ENCODE results near the gene SH3D19. TPM values are rescaled to one million over a fixed set of nuclear protein-coding genes. Genes with fewer than 3 reads are reported as not detected.
A peak's percentile ranks its signal among the peaks of the same experiment; 100 is the strongest.

SH3D19 gene
- total and polyA plus RNA-seq, 2 of the 4 experiments (the other 2 are of a cell fraction) = 14.4 to 27.2 TPM

GRCh38 chr4:151169900-151170299, 155.5 kb downstream of the SH3D19 start:
- H3K79me1 ChIP-seq (ENCODE audit: low read depth in 1 of 2, low read length in 2 of 2) = no peaks in the 10 kb centered on the region
- H3K56ac ChIP-seq (ENCODE audit: extremely low read depth, insufficient read depth, low read length) = no peak overlapping the region
- H3K9ac ChIP-seq (ENCODE audit: low read depth, low read length) = no peak overlapping the region
- ChIA-PET CTCF (interaction anchor here (1.7 kb wide), 1 partner anchor 107 kb away, joined by 4 read pairs; the partner anchor contains the start of gene PRSS48), POLR2A (ENCODE audit: unreplicated experiment) (no interaction called here)
- H2BK15ac ChIP-seq (ENCODE audit: low read depth, low read length) = no peak overlapping the region
- no CpG with 5 or more reads among the region's 3 CpGs for WGBS, 2 experiments (ENCODE audit: extremely low coverage in 2 of 2, insufficient read length in 1 of 2)
- no peak overlapping the region for H2BK120ac ChIP-seq (ENCODE audit: low read depth, low read length)
- no peak overlapping the region for H2AK9ac ChIP-seq (replicated peaks; ENCODE audit: low read depth, low read length, poor library complexity)
- TF ChIP-seq ELK1 (IDR thresholded peaks at IDR 0.05; ENCODE audit: borderline replicate concordance, low read depth, low read length) (no peak), NFE2L2 (IDR thresholded peaks at IDR 0.05; ENCODE audit: low read depth, low read length) (no peak), MAZ (IDR thresholded peaks at IDR 0.05; ENCODE audit: borderline replicate concordance, low read depth, low read length) (no peak), CHD1 (IDR thresholded peaks at IDR 0.05; ENCODE audit: low read depth, low read length) (no peak), CTCF (conservative IDR thresholded peaks at IDR 0.05; ENCODE audit: low read depth, low read length) (no peak), CEBPB (IDR thresholded peaks at IDR 0.05; ENCODE audit: low read depth, low read length) (no peak), RFX5 (IDR thresholded peaks at IDR 0.05; ENCODE audit: low read depth, low read length) (no peak), POLR2A (IDR thresholded peaks at IDR 0.05; ENCODE audit: low read depth, low read length) (no peak), SMC3 (IDR thresholded peaks at IDR 0.05; ENCODE audit: low read depth, low read length) (no peak), MXI1 (IDR thresholded peaks at IDR 0.05; ENCODE audit: borderline replicate concordance, low read depth, low read length) (no peak), FOS (IDR thresholded peaks at IDR 0.05; ENCODE audit: low read depth, low read length) (no peak), MAFK (IDR thresholded peaks at IDR 0.05; ENCODE audit: low read depth, low read length) (no peak), USF2 (IDR thresholded peaks at IDR 0.05; ENCODE audit: low read depth, low read length) (no peak), BHLHE40 (IDR thresholded peaks at IDR 0.05; ENCODE audit: low read depth, low read length) (no peak), RCOR1 (IDR thresholded peaks at IDR 0.05; ENCODE audit: insufficient replicate concordance, low read length) (no peak), RAD21 (IDR thresholded peaks at IDR 0.05; ENCODE audit: low read length) (no peak)
- H4K20me1 ChIP-seq (ENCODE audit: insufficient read depth, low read length) = no peaks in the 10 kb centered on the region
- no peak overlapping the region for H2AK5ac ChIP-seq (ENCODE audit: low read depth, low read length)
- in situ Hi-C loops (cut with MboI; ENCODE audit: low sequenced_read_pairs) (no loop called here), dilution Hi-C loops (cut with HindIII; ENCODE audit: low sequenced_read_pairs, unreplicated experiment) (no loop called here), intact Hi-C loops (cut with micrococcal nuclease) (loop anchor here (2.0 to 10.0 kb wide), 3 partner anchors 57 to 155 kb away; partner anchors contain the start of genes PRSS48 and SH3D19)
- H3K23ac ChIP-seq (ENCODE audit: low read depth, low read length) = no peak overlapping the region
- H3K4me1 ChIP-seq (ENCODE audit: control insufficient read depth, insufficient read depth, low read length) = peaks cover 14% of the 10 kb centered on the region
- peak overlapping the region; percentile 5; the same call in 1 of the 2 replicates for H3K4me2 ChIP-seq (ENCODE audit: low read depth, low read length)
- no peak overlapping the region for H4K8ac ChIP-seq (ENCODE audit: low read depth in 2 of 2, low read length in 2 of 2)
- H3K27ac ChIP-seq (ENCODE audit: insufficient read depth, low read length) = no peak overlapping the region; the same call in 1 of the 2 replicates
- peaks cover 2% of the 10 kb centered on the region; the same call in 1 of the 2 replicates for H3K9me1 ChIP-seq (ENCODE audit: insufficient read depth, low read length)
- peaks cover 5% of the 10 kb centered on the region; the same call in 1 of the 2 replicates for H3K36me3 ChIP-seq (ENCODE audit: control insufficient read depth, insufficient read depth, low read length)
- no peaks in the 10 kb centered on the region for H3K9me3 ChIP-seq (ENCODE audit: control insufficient read depth, insufficient read depth, low read length)
- no peak overlapping the region for H3K14ac ChIP-seq (replicated peaks; ENCODE audit: low read depth, low read length)
- H4K5ac ChIP-seq (ENCODE audit: low read depth, low read length) = no peak overlapping the region
- H2BK5ac ChIP-seq (ENCODE audit: low read depth, low read length, poor library complexity, severe bottlenecking) = peak overlapping the region; percentile 59
- DNase-seq (peak; percentile 74), ATAC-seq (ENCODE audit: low read depth) (no peak)
- no peak overlapping the region for H3K4me3 ChIP-seq (ENCODE audit: insufficient read depth, low read depth, low read length)
- no peak overlapping the region for H2AFZ ChIP-seq (replicated peaks; ENCODE audit: low read length, poor library complexity)
- H2BK20ac ChIP-seq (ENCODE audit: low read depth, low read length) = no peak overlapping the region
- H4K91ac ChIP-seq (ENCODE audit: insufficient read depth, low read depth, low read length) = no peak overlapping the region
- no peaks in the 10 kb centered on the region for H3K27me3 ChIP-seq (ENCODE audit: control insufficient read depth, insufficient read depth, low read length)
- H3K4ac ChIP-seq (ENCODE audit: low read depth, low read length) = no peak overlapping the region
- BruUV-seq (replicated peaks) = no TSS peak
- no peak overlapping the region for H3K18ac ChIP-seq (ENCODE audit: low read depth, low read length)
